HG03097 (cell line): ENCODE results near the gene IL1RAPL2.
"Not testable (repeated sequence)": the region's sequence is repeated elsewhere in the genome, so short reads cannot be mapped to it uniquely, and the experiment has no call there.

ENCODE experiments used
- ATAC-seq: cut with Tn5 transposase; IDR thresholded peaks from one replicate; pipeline ENCODE4 v1.9.1; 2021; ENCODE audit not compliant: unreplicated experiment, low FRiP score

Gene IL1RAPL2

GRCh38 chrX:104565791-104566680, at the start of gene IL1RAPL2:
TSS of gene IL1RAPL2 (plus strand) at chrX:104566199.
- no peak for ATAC-seq

GRCh38 chrX:104522386-104522785, 43.6 kb upstream of the IL1RAPL2 start:
- ATAC-seq = no peak

DNA sequence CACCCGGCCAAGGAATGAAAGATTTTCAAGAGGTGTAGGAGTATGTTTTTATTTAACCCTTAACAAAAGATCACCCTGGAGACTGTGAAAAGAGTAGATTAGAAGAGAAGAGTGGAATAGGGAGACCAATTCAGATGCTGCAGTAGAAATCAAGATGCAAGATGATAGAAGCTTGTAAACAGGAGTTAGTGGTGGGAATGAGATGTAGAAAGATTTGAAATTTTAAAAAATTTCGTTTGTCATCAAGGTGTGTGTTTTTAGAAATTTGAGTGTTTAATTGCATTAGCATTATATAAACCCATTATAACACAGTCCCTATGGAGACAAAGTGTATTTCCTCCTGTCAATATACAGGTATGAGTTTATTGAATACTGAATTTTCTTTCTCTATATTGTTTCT, 42.1 kb upstream of the IL1RAPL2 start:
- no peak for ATAC-seq

- ATAC-seq = no peak
These were observed 26.9 kb upstream of the IL1RAPL2 start for GRCh38 chrX:104539081-104539480.

DNA sequence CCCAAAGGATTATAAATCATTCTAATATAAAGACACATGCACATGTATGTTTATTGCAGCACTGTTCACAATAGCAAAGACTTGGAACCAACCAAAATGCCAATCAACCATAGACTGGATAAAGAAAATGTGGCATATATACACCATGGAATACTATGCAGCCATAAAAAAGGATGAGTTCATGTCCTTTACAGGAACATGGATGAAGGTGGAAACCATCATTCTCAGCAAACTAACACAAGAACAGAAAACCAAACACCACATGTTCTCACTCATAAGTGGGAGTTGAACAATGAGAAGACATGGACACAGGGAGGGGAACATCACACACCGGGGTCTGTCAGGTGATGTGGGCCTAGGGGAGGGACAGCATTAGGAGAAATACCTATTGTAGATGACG, 23.6 kb upstream of the IL1RAPL2 start:
- not testable (repeated sequence) for ATAC-seq

DNA sequence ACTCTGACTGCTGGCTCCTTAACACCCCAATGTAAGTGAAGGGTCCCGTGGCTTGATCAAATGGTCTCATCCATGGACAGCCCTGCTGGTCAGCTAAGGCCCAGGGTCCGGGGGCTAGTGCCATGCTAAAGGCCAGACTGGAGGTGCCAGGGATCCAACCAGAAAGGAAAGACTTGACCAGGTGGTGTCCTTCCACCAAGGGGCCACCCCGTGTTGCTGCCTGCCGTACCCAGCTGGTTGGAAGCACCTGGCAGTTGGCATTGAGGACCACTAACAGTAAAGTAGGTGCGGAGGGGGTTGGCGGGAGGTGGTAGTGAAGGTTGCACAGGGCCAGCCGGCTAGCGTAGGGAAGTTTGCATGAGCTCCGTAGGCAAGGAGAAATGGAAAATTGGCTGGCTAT, 1.7 kb upstream of the IL1RAPL2 start:
- no peak for ATAC-seq

- no peak for ATAC-seq
These were observed 887 bp upstream of the IL1RAPL2 start for GRCh38 chrX:104564921-104565703.

- no peak for ATAC-seq
These were observed 892 bp downstream of the IL1RAPL2 start for GRCh38 chrX:104566681-104567501.

DNA sequence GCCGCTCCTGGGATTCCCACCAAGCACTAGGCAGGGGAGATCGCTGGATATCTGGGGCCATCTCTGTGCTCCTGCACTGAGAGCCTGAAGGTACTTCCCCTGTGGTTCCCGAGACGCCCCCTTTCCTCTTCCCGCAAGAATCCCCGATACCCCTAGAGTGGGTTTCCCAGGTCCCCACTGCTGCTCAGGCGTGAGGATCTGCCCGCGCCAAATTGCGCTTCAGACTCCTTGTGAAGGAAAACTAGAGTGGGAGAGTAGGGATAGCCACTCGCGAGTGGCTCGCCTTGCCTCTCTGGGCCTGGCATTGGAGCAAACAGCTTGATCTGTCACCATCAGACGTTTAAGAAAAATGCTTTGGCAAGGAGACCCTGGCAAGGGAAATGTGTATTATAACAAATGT, 1.5 kb downstream of the IL1RAPL2 start:
- no peak for ATAC-seq

- ATAC-seq = no peak
These were observed 2.4 kb downstream of the IL1RAPL2 start for GRCh38 chrX:104568304-104568915.

DNA sequence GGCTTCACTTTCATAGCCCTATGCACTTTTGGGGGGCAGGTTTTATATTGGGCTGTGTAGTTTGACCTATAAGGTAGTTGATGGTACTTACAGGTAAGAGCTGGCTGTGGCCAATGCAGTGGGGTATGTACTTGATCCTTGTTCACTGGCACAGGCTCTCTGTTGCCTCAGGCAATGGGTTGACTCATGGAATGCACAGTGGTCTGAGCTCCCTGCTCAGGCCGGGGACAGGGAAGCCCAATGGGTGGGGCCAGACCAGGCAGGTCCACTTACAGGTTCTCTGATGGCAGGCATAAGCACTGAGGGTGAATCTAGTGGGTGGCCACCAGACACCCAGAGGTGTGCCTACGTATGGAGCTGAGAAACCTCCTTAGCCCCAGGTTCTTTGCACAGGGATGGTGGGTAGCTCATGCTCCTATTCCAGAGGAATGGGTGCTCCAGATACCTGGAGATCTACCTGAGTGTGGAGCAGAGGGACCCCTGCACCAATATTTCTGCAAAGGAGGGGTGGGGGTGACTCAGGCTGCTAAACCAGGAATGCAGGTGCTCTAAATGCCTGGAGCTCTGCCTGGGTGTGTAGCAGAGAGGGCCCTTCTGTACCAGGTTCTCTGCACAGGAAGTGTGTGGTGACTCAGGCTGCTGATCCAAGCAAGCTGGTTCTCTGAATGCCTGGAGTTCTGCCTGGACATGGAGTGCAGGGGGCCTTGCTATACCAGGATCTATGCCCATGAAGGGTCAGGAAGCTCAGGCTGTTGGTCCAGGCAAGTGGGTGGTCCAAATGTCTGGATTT, 52.3 kb downstream of the IL1RAPL2 start:
- no peak for ATAC-seq

DNA sequence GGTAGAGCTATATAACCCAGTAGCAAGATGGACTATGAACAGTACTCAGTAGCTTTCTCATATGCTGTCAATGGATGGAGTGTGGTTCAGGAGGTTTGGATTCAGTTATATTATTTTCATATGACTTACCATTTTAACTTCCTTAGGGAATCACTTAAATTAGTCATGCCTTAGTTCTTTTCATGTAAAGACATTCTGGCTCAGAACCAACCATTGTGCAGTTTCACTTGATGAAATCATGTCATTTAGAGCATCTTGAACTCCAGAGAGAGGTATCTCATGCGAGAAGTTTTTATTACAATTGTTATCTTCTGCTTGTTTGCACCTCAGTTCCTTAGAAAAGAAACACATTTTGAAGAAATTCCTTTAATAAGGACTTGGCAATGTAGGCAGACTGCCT, 55.8 kb downstream of the IL1RAPL2 start:
- ATAC-seq = no peak

DNA sequence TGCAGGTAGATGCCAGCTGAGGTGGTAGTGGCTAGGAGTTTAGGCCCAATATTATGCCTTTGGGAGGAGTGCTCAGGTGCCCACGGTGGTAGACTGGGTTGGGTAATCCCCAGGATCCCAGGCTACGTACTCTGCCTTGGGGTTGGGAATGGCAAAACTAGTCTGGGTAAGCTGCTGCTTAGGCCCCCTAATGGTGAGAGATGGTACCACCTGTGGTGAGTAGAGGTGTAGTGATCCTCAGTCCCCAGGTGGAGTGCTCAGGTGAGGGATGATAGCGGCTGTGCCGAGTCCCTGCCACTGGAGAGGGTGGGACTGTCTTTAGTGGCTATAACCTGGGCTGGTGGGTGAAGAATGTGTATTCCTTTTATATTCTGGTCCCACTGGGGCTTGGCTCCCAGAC, 75.2 kb downstream of the IL1RAPL2 start:
- no peak for ATAC-seq

- ATAC-seq = no peak
These were observed 81.1 kb downstream of the IL1RAPL2 start for GRCh38 chrX:104647084-104647483.

DNA sequence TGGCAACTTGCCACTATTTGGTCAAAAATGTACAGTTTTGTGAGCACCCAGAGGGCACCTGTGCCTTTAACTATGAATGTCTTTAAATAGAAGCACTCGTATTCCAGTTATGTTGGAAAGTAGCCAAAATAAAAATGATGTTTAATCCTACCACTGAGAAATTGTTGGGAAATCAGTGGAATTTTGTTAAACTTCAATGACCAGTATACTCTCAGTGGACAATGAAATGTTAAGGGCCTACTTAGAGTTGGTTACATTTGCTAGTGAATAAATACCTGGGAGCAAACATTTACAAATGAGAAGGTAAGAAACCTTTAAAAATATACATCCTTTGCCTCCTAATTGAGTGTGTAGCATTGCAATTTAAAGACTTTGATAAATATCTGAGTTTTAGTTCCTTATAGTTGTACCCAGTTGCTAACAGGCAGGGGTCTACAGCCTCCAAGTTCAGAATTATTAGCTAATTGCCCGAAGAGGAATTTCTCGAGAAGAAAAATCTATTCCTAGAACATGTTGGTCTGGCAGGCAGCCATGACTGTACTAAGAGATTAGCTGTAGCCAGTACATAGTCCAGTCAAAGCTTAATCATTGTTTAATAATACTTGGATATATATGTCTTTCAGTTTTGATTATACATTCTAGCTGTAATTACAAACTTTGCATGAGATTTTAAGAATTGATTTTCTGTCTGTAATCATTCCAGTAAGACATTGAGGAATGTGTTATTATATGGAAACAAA, 93.2 kb downstream of the IL1RAPL2 start:
- no peak for ATAC-seq

DNA sequence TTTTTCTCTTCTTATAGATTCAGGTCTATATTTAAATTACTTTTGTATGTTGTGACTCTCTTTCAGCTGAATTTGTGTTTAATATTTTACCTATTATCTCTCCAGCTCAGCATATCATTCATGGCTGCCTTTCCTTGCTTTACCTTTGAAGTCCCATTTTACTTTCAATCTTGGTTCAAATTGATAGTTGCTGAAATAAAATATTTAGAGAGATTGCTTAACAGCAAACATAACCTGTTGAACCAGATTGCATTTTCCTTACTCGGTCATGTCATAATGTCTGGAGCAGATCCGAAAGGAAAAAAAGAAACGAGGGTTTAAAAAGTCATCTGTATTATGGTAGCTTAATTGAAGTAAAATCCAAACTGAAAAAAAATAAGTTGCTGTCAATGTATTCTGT, 94.1 kb downstream of the IL1RAPL2 start:
- ATAC-seq = no peak

DNA sequence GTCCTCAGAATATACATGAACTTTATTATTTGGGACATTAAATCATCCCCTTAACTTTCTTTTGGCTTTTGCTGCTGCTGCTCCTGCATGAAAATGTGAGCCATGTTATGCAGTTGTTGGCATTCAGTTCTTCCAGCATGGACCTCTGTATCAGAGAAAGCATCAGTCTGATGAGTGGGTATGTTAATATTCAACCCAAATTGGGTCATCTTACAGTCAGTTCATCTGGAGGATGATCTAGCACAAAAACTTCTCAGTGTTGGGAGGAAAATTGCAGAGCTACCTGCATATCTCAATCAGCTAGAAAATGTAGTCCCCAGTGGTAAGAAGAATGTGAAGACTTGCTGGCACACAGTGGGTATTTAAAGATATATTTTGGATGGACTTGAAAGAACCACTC, 96.7 kb downstream of the IL1RAPL2 start:
- ATAC-seq = no peak

DNA sequence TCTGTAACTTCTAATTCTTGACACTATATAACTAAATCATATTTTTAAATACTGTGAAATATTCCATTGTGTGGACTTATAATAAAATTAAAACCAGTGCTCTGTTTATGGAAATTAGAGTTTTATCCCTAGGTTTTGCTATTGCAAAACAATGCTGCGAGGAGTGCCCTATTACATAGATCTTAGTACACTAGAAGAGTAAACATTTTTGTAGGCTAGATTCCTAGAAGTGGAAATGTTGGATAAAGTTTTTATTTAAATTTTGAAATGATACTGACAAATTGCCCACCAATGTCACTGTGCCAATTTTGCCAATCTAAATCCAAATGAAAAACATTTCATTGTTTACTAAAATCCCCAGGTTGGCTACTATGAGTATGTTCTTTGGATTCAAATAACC, 99.7 kb downstream of the IL1RAPL2 start:
- no peak for ATAC-seq

DNA sequence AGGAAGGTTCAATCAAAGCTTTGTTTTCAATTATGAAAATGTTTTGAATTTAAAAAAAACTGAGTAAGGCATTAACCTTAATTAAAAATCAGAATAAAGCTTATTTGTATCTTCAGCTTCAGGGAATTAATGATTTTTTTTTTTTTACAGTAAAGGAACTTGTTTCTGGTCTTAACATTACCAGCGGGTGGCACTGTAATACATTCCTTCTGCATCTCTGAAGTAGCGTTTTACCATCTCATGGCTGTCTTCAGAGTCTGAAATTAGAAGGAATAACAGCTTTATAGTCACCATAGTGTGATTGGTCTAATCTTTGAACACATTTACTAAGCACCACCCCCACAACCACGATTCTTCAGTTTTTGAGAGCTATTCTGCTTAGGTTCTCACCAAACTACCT, 102.6 kb downstream of the IL1RAPL2 start:
- no peak for ATAC-seq
